NCI-H510A treated with DMSO at 0.1 percent for 48 hours (cell line): ENCODE results near the gene ASZ1.
A peak's percentile ranks its signal among the peaks of the same experiment; 100 is the strongest.

Experiments
- DNase-seq: peaks from one replicate; lab custom pipeline; 2025; lab: John Stamatoyannopoulos, UW

The ASZ1 gene

DNA sequence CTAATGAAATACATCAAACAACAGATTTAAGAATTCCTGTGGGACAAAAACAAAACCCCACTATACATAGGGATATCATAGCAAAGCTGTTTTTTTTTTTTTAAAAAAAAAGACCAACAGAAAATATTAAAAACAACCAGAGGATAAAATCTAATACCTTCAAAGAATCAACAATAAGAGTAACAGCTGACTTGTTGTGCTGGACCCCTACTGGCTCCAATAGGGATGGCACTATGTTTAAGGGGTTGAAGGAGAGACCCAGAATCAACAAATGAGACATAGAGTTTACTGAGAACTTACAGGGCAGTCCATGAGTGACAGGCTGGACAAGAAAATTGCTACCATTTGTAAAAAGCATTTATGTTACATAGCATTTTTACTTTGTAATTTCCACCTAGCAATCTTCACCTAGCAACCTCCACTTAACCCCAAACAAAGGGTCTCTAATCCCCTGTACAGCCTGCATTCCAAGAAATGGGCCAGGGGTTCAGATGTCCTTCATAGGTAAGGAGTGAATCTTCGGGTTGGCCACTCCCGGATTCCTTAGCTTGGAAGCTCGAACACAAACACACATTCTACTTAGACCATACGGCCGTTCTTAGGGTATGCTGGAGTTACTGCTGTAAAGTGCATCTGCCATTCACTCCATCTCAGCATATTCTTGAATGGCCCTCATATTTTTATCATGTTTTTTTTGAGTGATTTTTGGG lies 25.8 kb downstream of the ASZ1 start:
- no peak for DNase-seq

- peak; percentile 33 for DNase-seq
Measured at GRCh38 chr7:117399820-117400422, 27.4 kb downstream of the ASZ1 start.

DNA sequence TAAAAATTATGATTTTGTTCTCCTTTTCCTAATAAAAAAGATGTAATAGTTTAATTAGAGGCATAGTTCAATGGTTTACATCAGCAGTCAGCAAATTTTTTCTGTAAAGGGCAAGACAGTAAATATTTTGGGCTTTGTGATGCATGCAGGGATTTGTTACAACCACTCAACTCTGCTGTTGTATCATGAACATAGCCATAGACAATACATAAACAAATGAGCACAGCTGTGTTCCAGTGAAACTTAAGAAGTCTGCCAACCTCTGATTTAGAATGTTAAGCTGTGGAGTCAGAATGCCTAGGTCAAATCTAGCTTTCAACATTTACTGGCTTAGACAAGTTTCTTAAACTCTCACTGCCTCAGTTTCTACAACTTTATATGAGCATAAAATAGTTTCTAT lies 31.6 kb downstream of the ASZ1 start:
- DNase-seq, result no peak

GRCh38 chr7:117393781-117394180 lies 33.5 kb downstream of the ASZ1 start:
- DNase-seq, result no peak

DNA sequence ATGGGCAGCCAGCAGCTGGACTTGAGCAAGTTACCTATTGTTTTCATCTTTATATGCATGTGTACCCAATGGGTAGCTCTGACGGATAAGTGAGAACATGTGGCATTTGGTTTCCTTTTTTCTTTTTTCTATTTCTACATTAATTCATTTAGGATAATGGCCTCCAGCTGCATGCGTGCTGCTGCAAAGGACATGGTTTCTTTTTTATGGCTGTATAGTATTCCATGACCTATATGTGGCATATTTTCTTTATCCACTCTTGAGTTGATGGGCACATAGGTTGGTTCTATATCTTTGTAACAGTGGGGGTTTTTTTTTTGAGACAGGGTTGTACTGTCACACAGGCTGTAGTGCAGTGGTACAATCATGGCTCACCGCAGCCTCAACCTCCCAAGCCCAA lies 37.4 kb downstream of the ASZ1 start:
- no peak for DNase-seq

DNA sequence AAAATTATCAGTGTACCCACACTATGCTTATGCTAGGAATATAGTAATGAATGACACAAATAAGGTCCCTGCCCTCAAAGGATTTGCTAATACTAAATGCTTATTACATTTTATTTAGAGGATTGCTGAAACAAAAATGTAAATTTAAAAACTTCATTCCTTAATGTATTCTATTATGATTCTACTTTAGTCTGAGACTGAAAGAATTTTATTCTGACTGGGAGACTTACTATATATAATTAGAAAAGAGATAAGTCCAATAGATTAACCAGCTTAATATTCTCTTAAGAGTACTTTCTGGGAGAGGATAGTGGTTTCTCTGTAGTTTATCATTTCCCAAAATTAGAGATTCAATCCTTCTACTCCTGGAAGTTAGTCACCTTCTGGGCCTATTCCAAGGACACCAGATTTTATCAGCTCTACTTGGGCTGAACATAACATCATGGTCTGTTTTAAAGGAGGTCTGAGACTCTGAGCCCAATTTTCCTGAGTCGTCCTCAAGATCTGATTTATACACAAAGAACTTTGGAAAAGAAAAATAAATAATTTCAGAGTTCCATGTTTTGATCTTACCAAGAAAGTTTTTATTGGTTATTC lies 41.1 kb downstream of the ASZ1 start:
- DNase-seq, result no peak

DNA sequence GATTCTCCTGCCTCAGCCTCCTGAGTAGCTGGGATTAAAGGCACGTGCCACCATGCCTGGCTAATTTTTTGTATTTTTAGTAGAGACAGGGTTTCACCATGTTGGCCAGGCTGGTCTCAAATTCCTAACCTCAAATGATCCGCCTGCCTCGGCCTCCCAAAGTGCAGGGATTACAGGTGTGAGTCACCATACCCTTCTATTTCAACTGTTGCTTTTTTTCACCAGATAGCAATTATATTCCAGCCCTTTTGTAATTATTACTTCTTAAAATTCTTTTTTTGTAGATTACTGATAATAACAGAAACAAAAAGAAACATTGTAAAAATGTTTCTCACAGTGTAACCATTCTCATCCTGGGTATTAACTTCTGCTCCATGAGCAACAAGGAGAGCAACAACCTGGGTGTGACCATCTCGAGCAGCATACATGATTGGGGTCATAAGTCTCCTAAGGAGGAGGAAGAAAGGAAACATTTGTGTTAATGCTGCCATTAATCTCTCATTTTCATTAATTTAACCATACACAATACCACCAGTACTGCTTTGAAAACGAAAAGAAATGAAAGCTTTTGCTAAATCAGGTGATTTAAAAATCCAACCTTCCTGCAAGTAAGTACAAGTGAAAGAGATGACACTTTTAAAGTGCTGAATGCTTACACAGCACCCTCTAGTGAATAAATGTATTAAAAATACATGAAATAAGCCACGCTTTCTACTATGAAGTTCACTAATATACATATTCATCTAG lies 41.8 kb downstream of the ASZ1 start:
- DNase-seq, result peak; percentile 2

DNA sequence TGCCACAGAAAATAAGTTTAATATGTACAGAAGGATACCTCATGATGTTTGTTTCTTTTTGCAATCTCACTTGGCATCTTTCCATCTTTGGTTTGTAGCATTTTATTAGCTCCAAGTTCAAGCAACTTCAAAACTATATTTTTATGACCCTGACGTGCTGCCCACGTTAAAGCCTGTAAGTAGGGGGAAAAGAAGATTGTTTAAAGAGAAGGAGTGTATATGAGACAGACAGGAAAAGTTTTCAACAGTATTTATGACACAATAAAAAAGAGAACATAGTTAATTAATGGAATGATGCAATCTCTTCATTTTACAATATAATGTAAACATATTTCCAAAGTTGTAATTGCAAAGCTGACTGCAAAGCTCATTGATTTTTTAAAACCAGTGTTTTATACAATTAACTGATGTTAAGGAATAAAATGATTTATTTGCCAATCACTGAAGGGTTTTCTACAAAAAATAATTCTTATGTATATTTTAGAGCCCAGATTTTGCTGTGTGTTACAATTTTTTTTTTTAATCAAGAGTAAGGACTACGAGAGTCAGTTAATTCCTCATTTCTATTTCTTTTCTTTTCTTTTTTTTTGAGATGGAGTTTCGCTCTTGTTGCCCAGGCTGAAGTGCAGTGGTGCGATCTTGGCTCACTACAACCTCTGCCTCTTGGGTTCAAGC lies 42.5 kb downstream of the ASZ1 start:
- DNase-seq, result no peak

DNA sequence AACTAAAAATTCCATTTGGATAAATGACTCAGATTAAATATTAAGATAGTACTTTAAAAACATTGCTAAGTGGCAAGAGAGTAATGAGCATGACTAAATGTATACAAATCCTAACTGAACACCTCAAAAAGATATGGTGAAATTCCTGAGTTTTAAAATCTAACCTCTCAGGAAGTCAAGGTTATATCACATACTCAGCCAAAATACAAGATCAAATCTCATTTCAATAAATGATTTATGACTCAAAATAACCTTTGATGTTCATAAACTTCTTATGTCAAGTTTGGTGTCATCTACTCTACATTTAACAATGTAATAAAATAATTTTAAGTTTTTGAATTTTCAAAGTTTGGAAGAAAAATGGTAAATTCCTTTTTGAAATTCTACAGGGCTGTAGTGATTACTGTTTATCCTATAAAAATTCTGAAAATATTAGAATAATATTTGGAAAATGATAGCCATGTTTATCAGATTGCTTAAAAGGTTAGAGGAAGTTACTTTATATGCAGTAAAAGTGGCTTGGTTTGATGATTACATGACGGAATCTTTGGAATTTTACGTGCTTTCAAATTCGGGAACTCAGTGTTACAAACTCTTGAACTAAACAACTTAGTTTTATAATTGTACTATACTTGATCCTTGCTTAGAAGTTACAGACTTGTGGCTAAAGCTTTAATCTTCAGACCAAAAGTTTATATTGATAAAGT lies 43.7 kb downstream of the ASZ1 start:
- DNase-seq, result no peak

DNA sequence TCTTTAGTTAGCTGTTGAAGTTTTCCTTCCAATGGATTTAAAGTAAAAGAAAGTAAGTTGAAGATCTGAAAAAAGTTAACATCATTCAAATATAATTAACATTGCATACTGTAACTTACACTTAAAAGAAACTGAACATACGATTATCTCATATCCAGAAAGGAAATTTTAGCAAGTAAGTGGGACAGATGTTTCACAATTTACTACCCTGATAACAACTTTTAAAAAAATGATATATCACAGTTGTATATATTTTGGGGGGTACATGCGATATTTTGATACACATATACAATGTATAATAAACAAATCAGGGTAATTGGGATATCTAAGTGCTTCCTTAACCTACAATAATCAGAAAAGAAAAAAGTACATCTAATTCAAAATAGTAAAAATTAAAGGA lies 44.2 kb downstream of the ASZ1 start:
- DNase-seq, result no peak

GRCh38 chr7:117381362-117381761 lies 45.9 kb downstream of the ASZ1 start:
- DNase-seq, result no peak

- no peak for DNase-seq
Measured at GRCh38 chr7:117375380-117375779, 51.9 kb downstream of the ASZ1 start.

- no peak for DNase-seq
Measured at GRCh38 chr7:117372073-117372472, 55.2 kb downstream of the ASZ1 start.

- DNase-seq, result no peak
Measured at GRCh38 chr7:117364339-117365080, 62.8 kb downstream of the ASZ1 start.

DNA sequence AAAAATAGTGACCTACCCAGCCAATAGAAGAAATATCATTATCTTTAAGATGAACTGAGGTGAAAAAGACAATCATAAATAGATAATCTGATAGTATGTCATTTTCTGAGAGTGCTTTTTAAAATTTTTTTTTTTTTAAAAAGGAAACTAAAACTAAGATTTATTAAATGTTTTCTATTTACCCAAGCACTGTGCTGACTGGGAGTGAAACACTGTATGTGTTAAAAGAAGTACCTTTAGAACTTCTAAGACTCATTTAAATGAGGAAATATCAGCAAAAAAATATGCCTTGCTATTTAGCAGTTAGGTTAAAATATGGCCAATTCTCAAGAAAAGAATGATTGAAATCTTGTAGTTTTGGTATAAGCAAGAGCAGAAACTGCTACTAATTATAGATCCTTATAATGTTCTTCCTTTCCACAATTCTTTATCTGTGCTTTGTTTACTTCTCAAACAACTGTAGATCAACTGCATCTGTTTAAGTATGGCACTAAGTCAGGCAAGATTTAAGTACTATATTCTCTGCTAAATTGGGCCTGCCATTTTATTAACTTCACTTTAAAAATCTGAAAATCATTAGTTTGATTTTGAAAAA lies 64.9 kb downstream of the ASZ1 start:
- DNase-seq, result no peak

DNA sequence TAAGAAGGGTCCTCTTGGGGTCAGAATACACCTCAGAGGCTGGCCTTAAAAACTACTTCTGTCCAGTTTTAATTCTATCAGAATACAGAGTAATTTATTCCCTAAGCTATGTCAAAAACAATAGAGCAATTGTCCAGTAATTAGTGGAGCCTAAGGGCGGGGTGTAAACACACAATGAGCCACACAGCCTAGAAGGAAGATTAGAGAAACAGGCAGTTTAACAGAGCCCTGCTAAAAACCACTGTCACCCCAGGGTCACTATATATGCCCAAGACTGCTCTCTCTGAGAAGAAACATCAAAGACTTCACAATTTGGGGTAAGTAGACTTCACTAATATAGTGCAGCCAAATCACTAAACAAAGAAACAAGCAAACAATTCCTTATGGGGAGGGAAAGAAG lies 77.3 kb downstream of the ASZ1 start:
- DNase-seq, result no peak

DNA sequence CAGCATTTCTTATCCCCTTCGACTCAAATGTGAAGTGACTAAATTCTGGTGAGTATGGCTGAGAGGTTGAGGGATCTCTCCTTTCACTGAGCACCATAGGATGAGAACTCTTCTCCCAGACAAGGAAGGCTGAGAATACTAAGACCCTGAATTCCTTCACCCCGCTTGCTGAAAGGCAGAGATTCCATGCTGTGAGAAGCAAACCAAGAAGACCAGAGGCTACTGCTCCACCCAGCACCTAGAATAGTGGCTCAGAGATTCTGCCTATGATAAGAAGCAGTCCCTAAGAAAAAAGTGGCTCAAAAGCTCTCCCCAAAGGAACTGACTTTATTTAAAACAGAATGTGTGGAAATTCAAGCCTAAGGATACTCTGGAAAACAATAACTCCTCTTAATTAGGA lies 77.7 kb downstream of the ASZ1 start:
- no peak for DNase-seq

DNA sequence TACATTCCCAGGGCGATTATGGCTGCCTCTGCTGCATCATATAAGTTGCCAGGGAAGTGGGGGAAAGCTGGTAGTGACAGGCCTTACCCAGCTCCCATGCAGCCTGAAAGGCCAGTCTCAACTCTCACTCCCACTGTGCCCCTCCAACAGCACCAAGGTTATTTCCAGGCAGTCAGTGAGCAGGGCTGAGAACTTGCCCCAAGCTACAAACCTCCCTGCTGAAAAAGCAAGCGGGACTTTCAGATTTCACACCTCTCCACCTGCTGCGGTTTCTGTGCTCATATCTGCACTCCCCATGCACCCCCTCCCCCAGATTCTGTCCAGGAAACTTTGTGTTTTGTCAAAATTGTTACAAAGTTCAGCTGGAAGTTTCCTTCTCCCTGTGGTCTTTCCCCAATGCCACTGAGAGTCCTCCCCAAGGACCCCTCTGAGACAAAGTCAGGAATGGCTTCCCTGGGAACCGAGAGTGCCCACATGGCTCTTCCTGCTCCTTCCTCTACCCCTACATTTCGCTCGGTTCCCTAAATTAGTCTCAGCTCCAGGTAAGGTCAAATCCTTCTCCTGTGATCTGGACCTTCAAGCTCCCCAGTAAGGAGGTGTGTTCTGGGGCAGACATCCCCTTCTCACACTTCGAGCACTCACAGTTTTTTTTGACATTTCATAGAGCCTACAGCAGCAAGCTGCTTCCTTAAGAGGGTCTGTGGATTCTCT lies 79.2 kb downstream of the ASZ1 start:
- DNase-seq, result no peak

- DNase-seq, result no peak
Measured at GRCh38 chr7:117347480-117347879, 79.8 kb downstream of the ASZ1 start.

DNA sequence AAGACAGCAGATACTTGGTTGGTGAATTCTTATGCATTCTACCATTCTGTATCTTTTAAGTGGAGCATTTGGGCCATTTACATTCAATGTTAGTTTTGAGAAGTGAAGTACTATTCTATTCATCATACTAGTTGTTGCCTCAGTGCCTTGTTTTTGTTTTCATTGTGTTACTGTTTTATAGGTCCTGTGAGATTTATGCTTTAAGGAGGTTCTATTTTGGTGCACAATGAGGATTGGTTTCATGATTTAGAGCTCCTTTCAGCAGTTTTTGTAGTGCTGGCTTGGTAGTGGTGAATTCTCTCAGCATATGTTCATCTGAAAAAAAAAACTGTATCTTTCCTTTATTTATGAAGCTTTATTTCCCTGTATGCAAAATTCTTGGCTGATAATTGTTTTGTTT lies 81.1 kb downstream of the ASZ1 start:
- DNase-seq, result no peak
